Common myeloid progenitor, CD34-positive (primary cell): Measurements from ENCODE around the gene SIGMAR1.
A peak's percentile ranks its signal among the peaks of the same experiment; 100 is the strongest.

Experiments
- CTCF ChIA-PET: fragments of 350-600 bp; sonication (Branson Sonifier 250); formaldehyde crosslinking; loops from one replicate; lab custom pipeline; 2021; ENCODE audit warnings: antibody characterized with exemption; lab: Charles Lee
- POLR2A ChIA-PET: fragments of 350-600 bp; sonication (Branson Sonifier 250); formaldehyde crosslinking; loops from one replicate; lab custom pipeline; 2021; ENCODE audit warnings: antibody characterized with exemption; lab: Charles Lee
- DNase-seq, 3 donors: peaks; one replicate each; pipeline versions ENCODE4 v3.0.0 to v3.0.0-alpha.2; 2013
- H3K27ac ChIP-seq, 2 experiments: 1 replicate in 1 of 2; 2 replicates in 1 of 2; pipeline ENCODE4 v1.7.0; 2013; ENCODE audit warnings: inconsistent platforms in 2 of 2, low read length in 2 of 2, mild to moderate bottlenecking in 2 of 2, low read depth in 1 of 2, moderate library complexity in 1 of 2; ENCODE audit not compliant: severe bottlenecking in 2 of 2, insufficient read depth in 1 of 2, poor library complexity in 1 of 2
- H3K27me3 ChIP-seq, 5 experiments: replicated peaks in 2 of 5; 1 replicate in 3 of 5; 2 replicates in 2 of 5; pipeline versions ENCODE4 v1.6.1 to v1.7.0; 2013; ENCODE audit warnings: low read length in 4 of 5, mild to moderate bottlenecking in 2 of 5, moderate library complexity in 2 of 5, inconsistent platforms in 1 of 5; ENCODE audit not compliant: insufficient read depth in 5 of 5, control insufficient read depth in 4 of 5
- H3K36me3 ChIP-seq, 4 experiments: 1 replicate in 2 of 4; 2 replicates in 2 of 4; pipeline versions ENCODE4 v1.6.1 to v1.7.0; 2013; ENCODE audit warnings: low read length in 3 of 4, control low read depth in 1 of 4, mild to moderate bottlenecking in 1 of 4; ENCODE audit not compliant: control insufficient read depth in 4 of 4, insufficient read depth in 4 of 4
- H3K4me1 ChIP-seq, 4 experiments: 1 replicate in 3 of 4; 2 replicates in 1 of 4; pipeline versions ENCODE4 v1.6.1 to v1.7.1; 2013; ENCODE audit warnings: low read length in 3 of 4, mild to moderate bottlenecking in 3 of 4, control low read depth in 1 of 4, inconsistent platforms in 1 of 4, moderate library complexity in 1 of 4; ENCODE audit not compliant: control insufficient read depth in 4 of 4, insufficient read depth in 4 of 4; ENCODE audit errors: control extremely low read depth in 1 of 4
- H3K4me3 ChIP-seq, 7 experiments: 1 replicate in 4 of 7; 2 replicates in 3 of 7; pipeline versions ENCODE4 v1.5.1 to v1.7.0; 2013; ENCODE audit warnings: mild to moderate bottlenecking in 7 of 7, low read length in 6 of 7, moderate library complexity in 6 of 7, inconsistent platforms in 2 of 7, low read depth in 2 of 7, control low read depth in 1 of 7; ENCODE audit not compliant: insufficient read depth in 4 of 7, control insufficient read depth in 1 of 7; ENCODE audit errors: extremely low read depth in 1 of 7
- H3K9me3 ChIP-seq, 5 experiments: 1 replicate in 4 of 5; 2 replicates in 1 of 5; pipeline versions ENCODE4 v1.6.1 to v1.7.1; 2013; ENCODE audit warnings: low read length in 4 of 5, mild to moderate bottlenecking in 2 of 5, inconsistent platforms in 1 of 5, low read depth in 1 of 5, moderate library complexity in 1 of 5; ENCODE audit not compliant: control insufficient read depth in 4 of 5, insufficient read depth in 2 of 5; ENCODE audit errors: control extremely low read depth in 1 of 5
- WGBS: methylation state at CpG from one replicate; pipeline ENCODE4 v1.1.5; 2013; ENCODE audit not compliant: insufficient coverage; 5-methylcytosine and 5-hydroxymethylcytosine counted together

SIGMAR1 gene

GRCh38 chr9:34651321-34651720, 13.7 kb upstream of the SIGMAR1 start:
- POLR2A ChIA-PET: no interaction called here
- Histone ChIP-seq H3K27me3 (no peaks in the 10 kb centered on the region), H3K4me3 (no peak overlapping the region), H3K4me1 (peaks cover 7 to 35% (median 34%) of the 10 kb centered on the region in 4 experiments), H3K36me3 (peaks cover 6 to 37% (median 17%) of the 10 kb centered on the region in 4 experiments), H3K9me3 (no peaks in the 10 kb centered on the region), H3K27ac (no peak overlapping the region)
- 100% methylated on average over 2 of the region's 4 CpGs for WGBS
- CTCF ChIA-PET: interaction anchor here (1.2 to 2.3 kb wide), 2 partner anchors 10 to 14 kb away, joined by 3 to 8 read pairs; partner anchors contain the start of gene CCL27
- DNase-seq: no peak

GRCh38 chr9:34650816-34651215, 13.2 kb upstream of the SIGMAR1 start:
- Histone ChIP-seq H3K4me1 (peaks cover 9 to 40% (median 38%) of the 10 kb centered on the region in 4 experiments), H3K36me3 (peaks cover 6 to 37% (median 17%) of the 10 kb centered on the region in 4 experiments), H3K27ac (no peak overlapping the region), H3K27me3 (no peaks in the 10 kb centered on the region), H3K9me3 (no peaks in the 10 kb centered on the region), H3K4me3 (no peak overlapping the region)
- POLR2A ChIA-PET: no interaction called here
- WGBS: 100% methylated on average over 2 of the region's 5 CpGs
- CTCF ChIA-PET: interaction anchor here (0.9 to 2.3 kb wide), 3 partner anchors 11 to 26 kb away, joined by 3 to 8 read pairs (median 3); partner anchors contain the start of gene CCL27
- DNase-seq: no peak

GRCh38 chr9:34648673-34649072, 11.1 kb upstream of the SIGMAR1 start:
- no peak for DNase-seq
- no peak overlapping the region for H3K27ac ChIP-seq
- WGBS: 94% methylated on average over 8 of the region's 8 CpGs
- no peak overlapping the region for H3K4me3 ChIP-seq
- peaks cover 9 to 37% (median 36%) of the 10 kb centered on the region in 4 experiments for H3K4me1 ChIP-seq
- no peaks in the 10 kb centered on the region for H3K27me3 ChIP-seq
- POLR2A ChIA-PET: interaction anchor here (0.7 to 1.3 kb wide), 2 partner anchors 13 to 1125 kb away, joined by 3 to 5 read pairs; no protein-coding TSS in a partner anchor
- CTCF ChIA-PET: interaction anchor here (1.4 to 7.8 kb wide), 3 partner anchors 12 to 31 kb away, joined by 4 to 96 read pairs (median 84); partner anchors contain the start of genes CCL27 and SIGMAR1
- no peaks in the 10 kb centered on the region for H3K9me3 ChIP-seq
- peaks cover 6 to 37% (median 17%) of the 10 kb centered on the region in 4 experiments for H3K36me3 ChIP-seq

GRCh38 chr9:34647651-34648050, 10.1 kb upstream of the SIGMAR1 start:
- H3K4me1 ChIP-seq: peaks cover 9 to 27% (median 26%) of the 10 kb centered on the region in 4 experiments
- WGBS: 74% methylated on average over 4 of the region's 10 CpGs

GRCh38 chr9:34647084-34647403, 9.5 kb upstream of the SIGMAR1 start:
- H3K4me3 ChIP-seq: peak overlapping the region; percentile 69 to 90 (median 82)
- H3K27ac ChIP-seq: peak overlapping the region; percentile 46 to 78
- ChIA-PET CTCF (interaction anchor here (1.0 to 7.8 kb wide), 8 partner anchors 11 to 54 kb away, joined by 3 to 96 read pairs (median 4); partner anchors contain the start of genes CCL27, DCTN3 and SIGMAR1), POLR2A (no interaction called here)
- H3K27me3 ChIP-seq: no peaks in the 10 kb centered on the region
- no peaks in the 10 kb centered on the region for H3K9me3 ChIP-seq
- no peak for DNase-seq
- H3K4me1 ChIP-seq: peaks cover 9 to 23% (median 21%) of the 10 kb centered on the region in 4 experiments
- WGBS: 5% methylated on average over 7 of the region's 8 CpGs
- H3K36me3 ChIP-seq: peaks cover 6 to 37% (median 17%) of the 10 kb centered on the region in 4 experiments

More at GRCh38 chr9:34647651-34648050, 10.1 kb upstream of the SIGMAR1 start:
- ChIA-PET POLR2A (interaction anchor here (0.6 to 1.3 kb wide), 2 partner anchors 14 to 191 kb away, joined by 3 to 5 read pairs; no protein-coding TSS in a partner anchor), CTCF (interaction anchor here (1.0 to 7.8 kb wide), 4 partner anchors 11 to 51 kb away, joined by 4 to 96 read pairs (median 44); partner anchors contain the start of genes CCL27 and SIGMAR1)
- Histone ChIP-seq H3K4me3 (peak overlapping the region in 6 of 7 experiments; percentile 69 to 90 (median 81)), H3K9me3 (no peaks in the 10 kb centered on the region), H3K27me3 (no peaks in the 10 kb centered on the region), H3K27ac (peak overlapping the region; percentile 46 to 78), H3K36me3 (peaks cover 6 to 37% (median 17%) of the 10 kb centered on the region in 4 experiments)
- DNase-seq: no peak

GRCh38 chr9:34646211-34647083, 8.9 kb upstream of the SIGMAR1 start, which contains the start of gene GALT:
GALT (plus strand) TSS chr9:34646675; CDS start chr9:34646705, 30 bp downstream.
- ChIA-PET POLR2A (no interaction called here), CTCF (interaction anchor here (1.0 to 7.8 kb wide), 9 partner anchors 10 to 54 kb away, joined by 3 to 96 read pairs (median 4); partner anchors contain the start of genes CCL27, DCTN3 and SIGMAR1)
- WGBS: 8% methylated on average over 36 of the region's 43 CpGs
- Histone ChIP-seq H3K9me3 (no peaks in the 10 kb centered on the region), H3K27me3 (no peaks in the 10 kb centered on the region), H3K4me3 (peak within 1 kb of the TSS; percentile 69 to 90 (median 82)), H3K27ac (peak within 1 kb of the TSS; percentile 46 to 78), H3K36me3 (peaks cover 6 to 36% (median 17%) of the 10 kb centered on the region in 4 experiments), H3K4me1 (peaks cover 9 to 21% (median 19%) of the 10 kb centered on the region in 4 experiments)
- peak; percentile 91 to 95 (median 95) for DNase-seq
